Tibial nerve (tissue), 4 donors: ENCODE results near the gene WDR83.
"Not testable (repeated sequence)": the region's sequence is repeated elsewhere in the genome, so short reads cannot be mapped to it uniquely, and the experiment has no call there.

Experiments used
- CTCF ChIP-seq, 5 experiments: fragments of 200-600 bp in 3 of 5; fragments of 450-650 bp in 2 of 5; sonication (generic) in 3 of 5; IDR thresholded peaks; one replicate each; pipeline ENCODE4 v1.5.1; 2016 to 2019; ENCODE audit warnings: antibody characterized with exemption in 5 of 5, mild to moderate bottlenecking in 3 of 5, moderate library complexity in 2 of 5
- EP300 ChIP-seq, 2 donors: sonication (generic); formaldehyde crosslinking; IDR thresholded peaks; one replicate each; pipeline ENCODE4 v1.6.1; 2017; ENCODE audit warnings: antibody characterized with exemption in 2 of 2, mild to moderate bottlenecking in 1 of 2
- POLR2A ChIP-seq, 2 donors: fragments of 450-650 bp; IDR thresholded peaks; one replicate each; pipeline ENCODE4 v1.6.1; 2017; ENCODE audit warnings: antibody characterized with exemption in 2 of 2, mild to moderate bottlenecking in 2 of 2, moderate library complexity in 2 of 2

- TF ChIP-seq POLR2A, CTCF, EP300 (IDR thresholded peaks at IDR 0.05): not testable (repeated sequence)
These were observed 45.2 kb upstream of the WDR83 start for GRCh38 chr19:12621253-12622024.
